Measurements from ENCODE around the gene DMRTC2. TPM values are rescaled to one million over a fixed set of nuclear protein-coding genes. Genes with fewer than 3 reads are reported as not detected.

The DMRTC2 gene
- total and polyA plus RNA-seq, 2 of the 8 experiments (the other 6 are each of a cell fraction or from before 2014, with no cell fraction given), result not detected

DNA sequence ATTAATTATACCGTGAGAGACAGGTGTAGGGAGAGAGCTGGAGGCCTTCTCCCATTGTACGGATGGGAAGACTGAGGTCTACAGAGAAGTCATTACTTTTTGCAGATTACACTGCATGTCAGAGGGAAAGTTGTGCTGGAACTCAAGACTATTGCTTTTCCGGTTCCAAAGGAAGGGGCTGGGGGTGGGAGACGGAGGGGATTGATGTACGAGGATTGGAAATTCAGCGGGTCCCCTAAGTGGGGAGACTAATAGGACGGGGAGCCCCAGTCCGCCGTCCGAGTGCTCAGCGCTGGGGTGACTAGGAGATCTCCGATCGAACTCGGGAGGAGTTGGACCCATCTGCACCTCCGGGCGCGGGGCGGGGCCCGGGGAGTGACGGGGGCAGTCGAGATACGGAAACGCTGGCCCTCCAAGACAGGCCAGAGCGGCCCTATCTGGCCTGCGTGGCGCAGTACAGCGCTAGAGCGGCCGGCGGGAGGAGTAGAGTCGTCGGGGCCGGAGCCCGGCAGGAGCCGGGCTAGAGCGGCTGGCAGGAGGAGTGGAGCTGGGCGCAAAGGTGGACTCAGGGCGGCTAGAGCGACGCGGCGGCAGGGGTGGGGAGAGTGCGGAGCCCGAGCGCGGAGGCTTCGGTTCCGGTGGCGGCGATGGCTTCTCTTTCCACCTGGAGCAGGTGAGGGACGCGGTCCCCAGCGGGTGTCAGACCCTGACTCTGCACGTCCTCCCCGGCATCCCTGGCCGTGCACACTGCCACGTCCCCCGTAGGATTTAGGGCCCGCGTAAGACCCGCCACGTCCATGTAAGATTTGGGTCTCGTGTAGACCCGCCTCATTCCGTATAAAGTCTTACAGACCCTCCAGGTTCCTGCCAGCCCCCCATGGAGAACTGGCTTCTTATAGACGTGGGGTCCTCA lies 39.2 kb downstream of the DMRTC2 start (continued):
- TF ChIP-seq, protein P1, sequence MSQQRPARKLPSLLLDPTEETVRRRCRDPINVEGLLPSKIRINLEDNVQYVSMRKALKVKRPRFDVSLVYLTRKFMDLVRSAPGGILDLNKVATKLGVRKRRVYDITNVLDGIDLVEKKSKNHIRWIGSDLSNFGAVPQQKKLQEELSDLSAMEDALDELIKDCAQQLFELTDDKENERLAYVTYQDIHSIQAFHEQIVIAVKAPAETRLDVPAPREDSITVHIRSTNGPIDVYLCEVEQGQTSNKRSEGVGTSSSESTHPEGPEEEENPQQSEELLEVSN (IDR thresholded peaks at IDR 0.05), result no peak
- TF ChIP-seq ASH2L (IDR thresholded peaks at IDR 0.05; ENCODE audit: low read length) (peak; percentile 75), CBX8 (IDR thresholded peaks at IDR 0.05; ENCODE audit: borderline replicate concordance, low read depth, low read length) (no peak), SP4 (IDR thresholded peaks at IDR 0.05; ENCODE audit: low read length) (no peak), SP1 (IDR thresholded peaks at IDR 0.05; ENCODE audit: low read depth, low read length) (peak; percentile 71; the same call in 1 of the 2 replicates), TBP (IDR thresholded peaks at IDR 0.05; ENCODE audit: low read depth, low read length) (peak; percentile 80), GABPA (IDR thresholded peaks at IDR 0.05; ENCODE audit: borderline replicate concordance, insufficient read depth, low read length) (peak; percentile 69; the same call in 1 of the 2 replicates), TCF12 (IDR thresholded peaks at IDR 0.05; ENCODE audit: low read depth, low read length) (0 out of 2 replicates have a peak, but pooled peaks have one; percentile 53), MAFK (IDR thresholded peaks at IDR 0.05; ENCODE audit: low read depth, low read length) (no peak), SP2 (IDR thresholded peaks at IDR 0.05; ENCODE audit: low read length) (peak; percentile 100), JUN (IDR thresholded peaks at IDR 0.05; ENCODE audit: low read depth, low read length) (no peak), TAF1 (IDR thresholded peaks at IDR 0.05; ENCODE audit: low read depth, low read length) (peak; percentile 88), SAP30 (IDR thresholded peaks at IDR 0.05; ENCODE audit: insufficient read depth, insufficient replicate concordance, low read length) (no peak), CREB1 (IDR thresholded peaks at IDR 0.05) (peak; percentile 57; the same call in 1 of the 2 replicates), PHF8 (conservative IDR thresholded peaks at IDR 0.05; ENCODE audit: low read depth, low read length) (0 out of 2 replicates have a peak, but pooled peaks have one; percentile 27), HDAC6 (IDR thresholded peaks at IDR 0.05; ENCODE audit: low read depth, low read length) (no peak), POU5F1 (IDR thresholded peaks at IDR 0.05; ENCODE audit: low read depth, low read length) (no peak), KDM5A (IDR thresholded peaks at IDR 0.05; ENCODE audit: low read length) (no peak), RFX5 (IDR thresholded peaks at IDR 0.05; ENCODE audit: borderline replicate concordance, low read depth, low read length) (0 out of 2 replicates have a peak, but pooled peaks have one; percentile 8), POLR2AphosphoS5 (IDR thresholded peaks at IDR 0.05; ENCODE audit: low read depth, low read length) (peak; percentile 40; the same call in 1 of the 2 replicates), KDM4A (IDR thresholded peaks at IDR 0.05; ENCODE audit: low read depth, low read length, severe bottlenecking) (peak; percentile 89)
- TF ChIP-seq, protein P2, sequence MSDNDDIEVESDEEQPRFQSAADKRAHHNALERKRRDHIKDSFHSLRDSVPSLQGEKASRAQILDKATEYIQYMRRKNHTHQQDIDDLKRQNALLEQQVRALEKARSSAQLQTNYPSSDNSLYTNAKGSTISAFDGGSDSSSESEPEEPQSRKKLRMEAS (IDR thresholded peaks at IDR 0.05), result peak; percentile 53; the same call in 1 of the 2 replicates
- TF ChIP-seq, protein P3, sequence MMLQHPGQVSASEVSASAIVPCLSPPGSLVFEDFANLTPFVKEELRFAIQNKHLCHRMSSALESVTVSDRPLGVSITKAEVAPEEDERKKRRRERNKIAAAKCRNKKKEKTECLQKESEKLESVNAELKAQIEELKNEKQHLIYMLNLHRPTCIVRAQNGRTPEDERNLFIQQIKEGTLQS (IDR thresholded peaks at IDR 0.05; ENCODE audit: insufficient read depth, low read depth, low read length), result no peak
